GM12873 (cell line): Measurements from ENCODE around the gene FMOD.

Experiments
- TF ChIP-seq, protein P1 (sequence below): IDR thresholded peaks from 2 replicates; pipeline ENCODE4 v1.5.1; 2012; ENCODE audit warnings: low read depth, mild to moderate bottlenecking, moderate library complexity, low read length, control low read depth; ENCODE audit not compliant: insufficient read depth; ENCODE audit errors: missing control alignments

FMOD gene

DNA sequence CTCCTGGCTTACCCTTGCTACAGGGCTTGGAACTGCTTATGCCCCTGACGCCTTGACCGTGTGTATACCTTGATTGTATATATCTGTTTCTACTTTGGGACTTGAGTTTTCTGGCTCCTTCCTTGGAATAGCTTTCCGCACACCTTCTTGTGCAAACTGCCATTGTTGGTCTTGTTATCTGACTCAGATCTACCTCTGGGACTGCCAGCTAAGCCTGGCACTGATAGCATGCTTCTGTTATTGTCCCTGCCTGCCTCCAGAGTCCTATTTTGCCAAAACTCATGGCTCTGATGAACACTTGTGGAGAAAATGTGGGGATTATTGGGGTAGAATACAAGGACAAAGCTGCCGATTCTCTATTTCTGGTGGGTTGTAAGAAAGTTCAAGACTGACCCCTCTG, 15.4 kb downstream of the FMOD start:
- TF ChIP-seq, protein P1, sequence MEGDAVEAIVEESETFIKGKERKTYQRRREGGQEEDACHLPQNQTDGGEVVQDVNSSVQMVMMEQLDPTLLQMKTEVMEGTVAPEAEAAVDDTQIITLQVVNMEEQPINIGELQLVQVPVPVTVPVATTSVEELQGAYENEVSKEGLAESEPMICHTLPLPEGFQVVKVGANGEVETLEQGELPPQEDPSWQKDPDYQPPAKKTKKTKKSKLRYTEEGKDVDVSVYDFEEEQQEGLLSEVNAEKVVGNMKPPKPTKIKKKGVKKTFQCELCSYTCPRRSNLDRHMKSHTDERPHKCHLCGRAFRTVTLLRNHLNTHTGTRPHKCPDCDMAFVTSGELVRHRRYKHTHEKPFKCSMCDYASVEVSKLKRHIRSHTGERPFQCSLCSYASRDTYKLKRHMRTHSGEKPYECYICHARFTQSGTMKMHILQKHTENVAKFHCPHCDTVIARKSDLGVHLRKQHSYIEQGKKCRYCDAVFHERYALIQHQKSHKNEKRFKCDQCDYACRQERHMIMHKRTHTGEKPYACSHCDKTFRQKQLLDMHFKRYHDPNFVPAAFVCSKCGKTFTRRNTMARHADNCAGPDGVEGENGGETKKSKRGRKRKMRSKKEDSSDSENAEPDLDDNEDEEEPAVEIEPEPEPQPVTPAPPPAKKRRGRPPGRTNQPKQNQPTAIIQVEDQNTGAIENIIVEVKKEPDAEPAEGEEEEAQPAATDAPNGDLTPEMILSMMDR: no peak

DNA sequence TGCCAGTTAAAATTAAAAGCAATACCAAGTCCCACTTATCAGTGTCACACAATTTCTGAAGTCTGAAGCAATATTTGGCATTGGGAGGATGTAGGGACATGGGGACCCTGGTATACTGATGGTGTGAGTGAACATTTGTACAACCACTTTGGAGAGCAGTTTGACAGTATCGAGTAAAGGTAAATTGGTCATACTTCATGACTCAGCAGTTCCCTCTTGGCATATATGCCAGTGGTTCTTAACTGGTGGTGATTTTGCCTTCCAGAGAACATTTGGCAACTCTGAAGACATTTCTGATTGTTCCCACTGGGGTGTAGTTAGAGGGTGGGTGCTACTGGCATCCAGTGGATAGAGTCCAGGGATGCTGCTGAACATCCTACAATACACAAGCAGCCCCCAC, 19.7 kb downstream of the FMOD start:
- TF ChIP-seq, protein P1: no peak

DNA sequence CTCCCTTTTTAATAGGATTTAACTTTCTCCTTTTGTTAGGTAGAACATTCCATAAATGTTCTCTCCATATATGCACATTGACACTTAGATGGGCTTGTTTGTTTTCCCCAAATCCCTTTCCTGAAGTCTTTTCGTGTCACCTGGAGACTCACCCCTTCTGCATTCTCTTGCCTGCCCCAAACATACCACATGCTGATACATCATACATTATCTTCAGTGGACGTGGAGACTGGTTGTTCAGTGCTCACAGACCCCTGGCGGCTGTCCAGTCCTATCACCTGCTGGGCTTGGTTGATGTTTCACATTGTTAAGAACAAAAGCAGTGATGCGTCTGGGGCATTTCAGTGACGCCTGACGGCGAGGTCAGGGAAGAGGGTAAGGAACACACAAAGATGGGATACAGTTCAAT, 22.2 kb downstream of the FMOD start:
- TF ChIP-seq, protein P1: no peak

DNA sequence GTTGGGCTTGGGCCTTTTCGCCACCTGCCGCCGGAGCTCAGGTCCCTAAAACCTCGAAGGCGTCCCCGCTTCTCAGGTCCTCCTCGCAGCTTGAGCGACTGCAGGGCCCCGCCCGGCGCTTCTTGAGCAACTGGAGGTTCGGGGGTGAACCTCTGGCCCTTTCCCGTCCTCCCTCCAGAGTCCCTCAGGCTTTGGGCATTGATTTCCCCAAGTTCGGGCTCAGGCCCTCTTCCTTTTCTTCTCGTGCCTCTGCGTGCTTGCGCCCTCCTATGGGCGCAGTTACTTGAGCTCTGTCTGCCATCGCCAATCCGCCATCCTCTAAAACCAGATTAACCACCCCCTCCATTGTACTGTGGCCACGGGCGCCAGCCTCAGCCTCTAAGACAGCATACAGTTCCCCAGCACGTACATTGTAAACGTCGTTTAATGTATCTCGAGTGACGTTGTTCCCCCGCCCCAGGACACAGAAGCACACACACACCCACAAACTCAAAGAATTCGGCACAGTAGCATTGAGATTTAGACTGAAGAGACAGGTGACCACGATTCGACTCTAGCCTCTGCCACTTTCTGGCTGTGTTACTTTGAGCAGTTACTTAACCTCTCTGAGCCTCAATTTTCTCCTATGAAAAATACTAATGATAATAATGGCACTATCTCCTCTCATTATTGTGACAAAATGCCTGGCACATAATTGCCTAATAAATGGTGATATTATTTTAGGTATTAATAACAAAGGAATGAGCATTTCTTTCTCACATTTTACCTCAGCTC, 23.1 kb downstream of the FMOD start:
- TF ChIP-seq, protein P1: peak; percentile 48

DNA sequence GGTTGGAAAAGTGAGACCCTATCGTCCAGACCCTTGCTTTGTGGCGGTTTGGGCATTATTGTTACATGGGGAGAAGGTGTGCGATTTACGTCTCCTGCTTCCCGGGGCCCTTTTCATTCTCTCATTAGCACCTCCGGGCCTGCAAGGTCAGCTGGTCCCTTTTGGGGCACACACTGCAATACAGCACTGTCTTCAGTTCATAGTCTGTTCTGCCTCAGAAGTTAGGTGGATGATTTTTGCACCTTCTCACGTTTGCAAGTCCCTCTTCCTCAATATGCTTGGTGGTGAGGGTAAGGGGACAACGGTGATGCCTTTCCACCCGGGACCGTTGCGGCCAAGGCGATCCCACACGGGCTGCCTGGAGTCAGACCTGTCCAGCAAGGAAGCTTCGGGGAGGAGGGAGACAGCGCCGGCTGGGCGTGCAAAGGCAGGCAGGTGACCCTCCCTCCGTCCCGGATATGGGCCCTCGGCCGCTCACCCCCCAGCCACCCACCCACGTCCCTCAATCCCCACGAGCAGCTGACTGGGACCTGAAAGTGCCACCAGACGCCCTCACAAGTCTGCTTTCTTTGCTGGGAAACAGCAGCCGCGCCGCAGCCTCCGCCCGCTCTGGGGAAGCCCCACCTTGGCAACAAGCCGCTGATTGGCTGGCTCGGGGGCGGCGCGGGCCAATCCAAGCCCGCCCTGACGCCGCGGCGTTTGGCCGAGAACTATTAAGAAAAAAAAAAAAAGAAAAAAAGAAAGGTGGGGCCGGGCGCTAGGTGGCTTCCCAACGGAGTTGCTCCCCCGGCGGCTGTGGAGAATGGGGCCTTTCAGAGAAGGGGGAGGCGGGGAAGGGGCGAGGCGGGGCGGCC, 23.9 kb downstream of the FMOD start:
- TF ChIP-seq, protein P1: no peak

DNA sequence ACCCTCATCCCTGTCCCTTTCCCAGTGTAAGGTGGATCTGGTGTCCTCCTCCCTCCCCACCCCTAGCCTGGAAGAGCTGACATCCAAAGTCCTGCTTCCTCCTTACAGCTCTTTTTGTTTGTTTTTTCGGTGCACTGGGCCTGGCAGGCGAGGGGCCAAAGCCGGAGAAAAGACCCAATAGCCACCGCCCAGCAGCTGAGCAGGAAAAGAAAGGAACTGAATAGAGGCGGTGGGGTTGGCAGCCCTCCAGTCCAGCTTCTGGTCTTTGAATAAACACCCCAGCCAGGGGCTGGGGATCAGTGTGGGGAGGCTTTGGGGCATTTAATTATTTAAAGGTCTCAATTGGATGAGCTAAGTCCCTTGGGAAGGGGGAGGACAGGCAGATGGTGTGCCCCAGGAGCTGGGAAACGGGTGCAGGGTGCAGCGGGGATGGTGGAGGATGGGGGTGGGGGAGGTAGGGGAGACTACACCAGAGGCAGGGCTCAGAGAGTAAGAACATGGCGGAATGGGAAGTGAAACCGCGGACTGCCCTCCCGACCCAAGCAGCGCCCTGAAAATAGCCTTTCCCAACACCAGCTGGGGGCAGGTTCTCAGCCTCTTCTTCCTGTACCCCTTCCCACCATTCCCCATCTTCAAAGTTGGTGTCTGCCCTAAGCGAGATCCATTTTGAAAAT, 25.4 kb downstream of the FMOD start:
- TF ChIP-seq, protein P1: no peak

DNA sequence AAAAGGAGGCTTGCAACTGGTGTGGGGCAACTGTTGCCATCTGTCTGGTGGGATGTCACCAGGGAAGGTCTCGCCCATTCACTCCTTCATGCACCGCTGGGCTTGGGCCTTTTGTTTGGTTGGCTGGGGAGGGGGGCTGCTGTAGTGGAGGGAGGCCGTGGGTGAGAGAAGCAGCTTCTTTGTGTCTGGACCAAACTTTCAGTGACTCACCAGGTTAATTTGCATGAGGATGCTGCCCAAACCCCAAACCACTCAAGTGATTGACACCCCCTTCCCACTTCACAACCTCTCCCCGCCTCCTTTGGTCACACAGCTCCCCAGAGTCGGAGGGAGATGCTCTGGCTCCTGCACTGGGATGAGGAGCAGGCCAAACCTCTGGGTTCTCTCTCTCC, 25.9 kb downstream of the FMOD start:
- TF ChIP-seq, protein P1: no peak
